MCF 10A (cell line): ENCODE data around the gene PROP1. TPM values are rescaled to one million over a fixed set of nuclear protein-coding genes. Genes with fewer than 3 reads are reported as not detected.

Source experiments
- BruUV-seq: library from RNA; stranded (reverse); fragments of 400-500 nt; replicated peaks from 2 replicates; lab custom pipeline; 2021; lab: Mats Ljungman, UMichigan
- CTCF ChIA-PET: fragments of 300-600 bp; sonication (Branson Sonifier 250); formaldehyde crosslinking; extraction: SDS; loops from one replicate; lab custom pipeline; 2021; ENCODE audit warnings: antibody characterized with exemption, inconsistent platforms; lab: Yijun Ruan, JAX
- POLR2A ChIA-PET: fragments of 300-600, 350-650 bp; sonication (Branson Sonifier 250); formaldehyde crosslinking; extraction: SDS; loops from one replicate; lab custom pipeline; 2020; ENCODE audit warnings: antibody characterized with exemption, inconsistent platforms; lab: Yijun Ruan, JAX
- DNase-seq: peaks from one replicate; pipeline ENCODE4 v3.0.0-alpha.2; 2018; ENCODE audit not compliant: unreplicated experiment
- H3K27ac Mint-ChIP-seq: one replicate; pipeline ENCODE4 v1.8.0; 2022; ENCODE audit warnings: mild to moderate bottlenecking, low read depth, mixed read lengths; ENCODE audit not compliant: unreplicated experiment
- H3K27me3 Mint-ChIP-seq: one replicate; pipeline ENCODE4 v1.8.0; 2022; ENCODE audit warnings: mixed read lengths; ENCODE audit not compliant: insufficient read depth, unreplicated experiment
- H3K36me3 Mint-ChIP-seq: one replicate; pipeline ENCODE4 v1.8.0; 2022; ENCODE audit warnings: mild to moderate bottlenecking, moderate library complexity, mixed read lengths; ENCODE audit not compliant: insufficient read depth, unreplicated experiment
- H3K4me1 Mint-ChIP-seq: one replicate; pipeline ENCODE4 v1.8.0; 2022; ENCODE audit warnings: mixed read lengths; ENCODE audit not compliant: insufficient read depth, unreplicated experiment
- H3K4me3 Mint-ChIP-seq: one replicate; pipeline ENCODE4 v1.8.0; 2022; ENCODE audit warnings: mild to moderate bottlenecking, moderate library complexity, mixed read lengths; ENCODE audit not compliant: unreplicated experiment
- H3K9me3 Mint-ChIP-seq: one replicate; pipeline ENCODE4 v1.8.0; 2022; ENCODE audit warnings: mixed read lengths; ENCODE audit not compliant: unreplicated experiment
- intact Hi-C: fragments of 100-400 bp; cut with micrococcal nuclease; formaldehyde crosslinking; loops from 2 replicates; pipeline ENCODE4 v1.14.1; 2022
- total RNA-seq: library from RNA; stranded (reverse); gene quantifications from 2 replicates; pipeline ENCODE4 v1.2.3, GENCODE V29; 2022
- TF ChIP-seq, protein P1 (sequence below): fragments of 200-600 bp; IDR thresholded peaks from one replicate; pipeline ENCODE4 v1.8.0; 2022; ENCODE audit warnings: antibody characterized with exemption, mild to moderate bottlenecking; ENCODE audit not compliant: unreplicated experiment

Gene PROP1
- total RNA-seq, 1 experiment from 2014 or later, result not detected

DNA sequence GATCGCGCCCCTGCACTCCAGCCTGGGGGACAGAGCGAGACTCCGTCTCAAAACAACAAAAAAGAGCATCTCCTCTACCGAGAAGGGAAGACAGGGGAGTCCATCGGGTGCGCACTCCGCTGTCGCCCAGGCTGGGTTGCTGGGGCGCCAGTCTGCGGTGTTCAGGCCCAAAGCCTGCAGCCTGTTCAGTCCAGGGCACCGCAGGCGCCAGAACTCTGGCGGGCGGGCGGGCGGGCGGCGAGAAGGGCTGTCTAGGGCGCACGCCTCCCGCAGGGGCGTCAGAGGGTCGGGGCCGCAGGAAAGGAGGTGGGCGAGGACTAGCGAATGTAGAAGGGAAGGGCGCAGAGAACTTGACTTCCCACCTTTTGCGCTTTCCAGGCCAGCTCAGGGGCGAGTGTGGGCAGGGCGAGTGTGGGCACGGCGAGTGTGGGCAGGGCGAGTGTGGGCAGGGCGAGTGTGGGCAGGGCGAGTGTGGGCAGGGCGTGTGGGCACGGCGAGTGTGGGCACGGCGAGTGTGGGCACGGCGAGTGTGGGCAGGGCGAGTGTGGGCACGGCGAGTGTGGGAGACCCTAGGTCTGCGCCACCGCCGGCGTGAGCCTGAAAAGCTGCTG is 10.5 kb downstream of the PROP1 start:
- no TSS peak for BruUV-seq
- DNase-seq, result no peak
- CTCF ChIA-PET, result interaction anchor here (1.9 kb wide), 1 partner anchor 76 kb away, joined by 7 read pairs; no protein-coding TSS in a partner anchor
- POLR2A ChIA-PET, result no interaction called here
- Mint-ChIP-seq H3K4me1 (no peaks in the 10 kb centered on the region), H3K27ac (no peak overlapping the region), H3K4me3 (no peak overlapping the region), H3K27me3 (no peaks in the 10 kb centered on the region), H3K9me3 (peaks cover under 1% of the 10 kb centered on the region), H3K36me3 (no peaks in the 10 kb centered on the region)
- intact Hi-C loops, result no loop called here
- TF ChIP-seq, protein P1, sequence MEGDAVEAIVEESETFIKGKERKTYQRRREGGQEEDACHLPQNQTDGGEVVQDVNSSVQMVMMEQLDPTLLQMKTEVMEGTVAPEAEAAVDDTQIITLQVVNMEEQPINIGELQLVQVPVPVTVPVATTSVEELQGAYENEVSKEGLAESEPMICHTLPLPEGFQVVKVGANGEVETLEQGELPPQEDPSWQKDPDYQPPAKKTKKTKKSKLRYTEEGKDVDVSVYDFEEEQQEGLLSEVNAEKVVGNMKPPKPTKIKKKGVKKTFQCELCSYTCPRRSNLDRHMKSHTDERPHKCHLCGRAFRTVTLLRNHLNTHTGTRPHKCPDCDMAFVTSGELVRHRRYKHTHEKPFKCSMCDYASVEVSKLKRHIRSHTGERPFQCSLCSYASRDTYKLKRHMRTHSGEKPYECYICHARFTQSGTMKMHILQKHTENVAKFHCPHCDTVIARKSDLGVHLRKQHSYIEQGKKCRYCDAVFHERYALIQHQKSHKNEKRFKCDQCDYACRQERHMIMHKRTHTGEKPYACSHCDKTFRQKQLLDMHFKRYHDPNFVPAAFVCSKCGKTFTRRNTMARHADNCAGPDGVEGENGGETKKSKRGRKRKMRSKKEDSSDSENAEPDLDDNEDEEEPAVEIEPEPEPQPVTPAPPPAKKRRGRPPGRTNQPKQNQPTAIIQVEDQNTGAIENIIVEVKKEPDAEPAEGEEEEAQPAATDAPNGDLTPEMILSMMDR, result no peak

DNA sequence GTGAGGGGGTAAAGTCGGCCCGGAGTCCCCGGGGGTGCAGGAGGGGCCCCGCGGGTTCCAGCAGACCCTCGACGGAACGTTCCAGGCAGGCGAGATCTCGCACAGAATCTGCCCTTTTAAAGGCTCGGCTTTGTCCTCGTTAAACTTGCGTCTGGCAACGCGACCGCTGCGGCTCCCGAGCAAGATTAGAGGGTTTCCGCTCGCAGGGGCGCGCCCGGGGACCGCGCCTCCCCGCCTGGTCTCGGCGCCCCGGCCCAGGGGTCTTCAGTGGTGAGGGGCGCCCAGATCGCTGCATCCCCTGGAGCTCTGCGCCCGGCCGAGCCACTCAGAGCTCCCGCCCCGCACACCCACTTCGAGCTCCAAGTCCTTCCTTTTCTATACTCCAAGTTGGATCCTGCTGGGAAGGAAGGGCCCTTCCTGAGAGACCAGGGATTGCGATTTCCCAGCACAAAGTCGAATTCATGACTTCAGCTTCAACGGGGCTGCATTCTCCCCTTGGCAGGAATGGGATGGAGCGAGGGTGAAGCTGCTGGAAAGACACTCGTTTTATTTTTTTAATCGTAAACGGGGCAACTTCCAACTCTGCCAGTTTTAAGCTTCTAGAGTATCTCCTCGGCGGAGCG is 11.3 kb downstream of the PROP1 start:
- no peaks in the 10 kb centered on the region for H3K36me3 Mint-ChIP-seq

DNA sequence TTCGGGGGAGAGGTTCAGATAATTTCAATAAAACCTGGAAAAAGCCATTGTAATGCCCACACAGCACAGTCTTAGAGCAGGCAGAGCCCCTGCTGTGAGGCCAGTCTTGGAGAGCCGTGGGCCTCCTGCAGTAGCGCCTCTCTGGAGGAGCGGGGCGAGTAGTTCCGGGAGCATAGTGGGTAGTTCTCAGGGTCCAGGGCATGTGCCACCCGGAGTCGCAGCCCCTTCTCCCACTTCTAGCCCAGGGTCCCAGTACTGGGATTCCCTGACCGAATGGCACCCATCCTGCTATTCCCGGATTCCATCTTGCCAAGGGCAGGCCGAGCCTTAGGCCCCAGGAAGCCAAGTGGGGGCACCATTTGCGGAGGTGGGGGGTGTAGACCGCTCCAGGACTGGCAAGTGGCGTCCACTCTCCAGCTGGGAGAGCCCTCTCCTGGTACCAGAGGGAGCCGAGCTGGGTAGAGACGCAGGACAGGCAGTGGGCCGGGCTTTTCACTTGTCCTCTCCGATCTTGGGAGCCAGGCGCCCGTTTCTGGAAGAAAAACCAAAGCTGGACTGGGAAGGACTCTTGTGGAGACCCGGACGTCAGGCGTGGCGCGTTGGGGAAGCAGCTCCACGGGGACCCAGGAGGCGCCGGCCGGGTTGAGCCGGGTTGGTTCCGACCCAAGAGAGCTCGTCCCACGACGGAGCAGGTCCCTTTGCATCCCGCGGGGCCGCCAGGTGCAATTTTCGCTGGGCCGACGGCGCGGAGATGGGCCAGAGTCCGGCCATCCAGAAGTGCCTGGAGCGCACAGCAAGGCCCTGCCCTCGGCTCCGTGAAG is 12.1 kb downstream of the PROP1 start:
- Mint-ChIP-seq H3K36me3 (no peaks in the 10 kb centered on the region), H3K27me3 (no peaks in the 10 kb centered on the region), H3K9me3 (peaks cover 6% of the 10 kb centered on the region), H3K4me1 (no peaks in the 10 kb centered on the region), H3K4me3 (no peak overlapping the region), H3K27ac (no peak overlapping the region)
- no peak for DNase-seq
- intact Hi-C loops, result no loop called here
- CTCF ChIA-PET, result interaction anchor here (1.3 to 1.9 kb wide), 2 partner anchors 78 to 184 kb away, joined by 3 to 7 read pairs; no protein-coding TSS in a partner anchor
- POLR2A ChIA-PET, result interaction anchor here (0.6 kb wide), 1 partner anchor 178 kb away, joined by 4 read pairs; no protein-coding TSS in a partner anchor
- BruUV-seq, result no TSS peak
- TF ChIP-seq, protein P1, result no peak

More for the DNA sequence above, 11.3 kb downstream of the PROP1 start:
- ChIA-PET POLR2A (interaction anchor here (0.6 kb wide), 1 partner anchor 177 kb away, joined by 4 read pairs; no protein-coding TSS in a partner anchor), CTCF (interaction anchor here (1.9 kb wide), 1 partner anchor 77 kb away, joined by 7 read pairs; no protein-coding TSS in a partner anchor)
- Mint-ChIP-seq H3K4me1 (no peaks in the 10 kb centered on the region), H3K9me3 (peaks cover 6% of the 10 kb centered on the region), H3K4me3 (no peak overlapping the region), H3K27me3 (no peaks in the 10 kb centered on the region), H3K27ac (no peak overlapping the region)
- intact Hi-C loops, result no loop called here
- DNase-seq, result no peak
- TF ChIP-seq, protein P1, result no peak
- BruUV-seq, result no TSS peak

DNA sequence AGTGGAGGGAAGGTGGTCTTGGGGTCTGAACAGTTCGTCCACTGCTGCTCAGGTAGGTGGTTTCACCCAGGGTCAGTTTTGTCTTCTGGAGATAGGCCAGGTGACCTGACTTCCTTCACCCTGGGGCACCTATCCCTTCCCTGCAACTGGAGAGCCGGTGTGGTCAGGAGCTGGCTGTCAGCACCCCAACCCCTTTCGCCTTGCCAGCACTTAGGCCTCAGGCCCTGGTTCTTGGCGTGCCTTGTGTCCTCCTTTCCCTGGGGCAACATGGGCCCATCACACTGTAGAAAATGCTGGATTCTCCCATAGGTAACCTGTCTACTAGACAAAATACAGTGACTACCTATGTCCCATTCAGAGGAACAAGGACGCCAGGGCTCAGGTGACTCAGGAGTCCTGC is 13.1 kb downstream of the PROP1 start:
- CTCF ChIA-PET, result interaction anchor here (0.6 to 1.9 kb wide), 7 partner anchors 10 to 593 kb away, joined by 3 to 10 read pairs (median 5); no protein-coding TSS in a partner anchor
- TF ChIP-seq, protein P1, result no peak
- peaks cover 6% of the 10 kb centered on the region for H3K9me3 Mint-ChIP-seq
- BruUV-seq, result no TSS peak
- H3K4me3 Mint-ChIP-seq, result no peak overlapping the region
- no peaks in the 10 kb centered on the region for H3K36me3 Mint-ChIP-seq
- intact Hi-C loops, result no loop called here
- POLR2A ChIA-PET, result no interaction called here
- no peaks in the 10 kb centered on the region for H3K27me3 Mint-ChIP-seq
- H3K4me1 Mint-ChIP-seq, result no peaks in the 10 kb centered on the region
- no peak for DNase-seq
- no peak overlapping the region for H3K27ac Mint-ChIP-seq
